Measurements from ENCODE around the gene TMEM61. TPM values are rescaled to one million over a fixed set of nuclear protein-coding genes. Genes with fewer than 3 reads are reported as not detected.
"Not testable (repeated sequence)": the region's sequence is repeated elsewhere in the genome, so short reads cannot be mapped to it uniquely, and the experiment has no call there.

TMEM61 gene
- total RNA-seq, 1 donor from 2014 or later: 1.6 TPM

GRCh38 chr1:54953846-54954245 is 26.6 kb upstream of the TMEM61 start:
- no peaks in the 10 kb centered on the region for H3K27me3 ChIP-seq (ENCODE audit: control insufficient read depth, insufficient read depth, low read length)
- H3K36me3 ChIP-seq (ENCODE audit: control insufficient read depth, insufficient read depth, low read length): no peaks in the 10 kb centered on the region
- TF ChIP-seq, protein P1, sequence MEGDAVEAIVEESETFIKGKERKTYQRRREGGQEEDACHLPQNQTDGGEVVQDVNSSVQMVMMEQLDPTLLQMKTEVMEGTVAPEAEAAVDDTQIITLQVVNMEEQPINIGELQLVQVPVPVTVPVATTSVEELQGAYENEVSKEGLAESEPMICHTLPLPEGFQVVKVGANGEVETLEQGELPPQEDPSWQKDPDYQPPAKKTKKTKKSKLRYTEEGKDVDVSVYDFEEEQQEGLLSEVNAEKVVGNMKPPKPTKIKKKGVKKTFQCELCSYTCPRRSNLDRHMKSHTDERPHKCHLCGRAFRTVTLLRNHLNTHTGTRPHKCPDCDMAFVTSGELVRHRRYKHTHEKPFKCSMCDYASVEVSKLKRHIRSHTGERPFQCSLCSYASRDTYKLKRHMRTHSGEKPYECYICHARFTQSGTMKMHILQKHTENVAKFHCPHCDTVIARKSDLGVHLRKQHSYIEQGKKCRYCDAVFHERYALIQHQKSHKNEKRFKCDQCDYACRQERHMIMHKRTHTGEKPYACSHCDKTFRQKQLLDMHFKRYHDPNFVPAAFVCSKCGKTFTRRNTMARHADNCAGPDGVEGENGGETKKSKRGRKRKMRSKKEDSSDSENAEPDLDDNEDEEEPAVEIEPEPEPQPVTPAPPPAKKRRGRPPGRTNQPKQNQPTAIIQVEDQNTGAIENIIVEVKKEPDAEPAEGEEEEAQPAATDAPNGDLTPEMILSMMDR (IDR thresholded peaks at IDR 0.05; ENCODE audit: insufficient read depth, low read length, poor library complexity, severe bottlenecking): no peak
- DNase-seq (ENCODE audit: low read depth): no peak
- H3K4me3 ChIP-seq (ENCODE audit: low read depth, low read length): no peak overlapping the region

DNA sequence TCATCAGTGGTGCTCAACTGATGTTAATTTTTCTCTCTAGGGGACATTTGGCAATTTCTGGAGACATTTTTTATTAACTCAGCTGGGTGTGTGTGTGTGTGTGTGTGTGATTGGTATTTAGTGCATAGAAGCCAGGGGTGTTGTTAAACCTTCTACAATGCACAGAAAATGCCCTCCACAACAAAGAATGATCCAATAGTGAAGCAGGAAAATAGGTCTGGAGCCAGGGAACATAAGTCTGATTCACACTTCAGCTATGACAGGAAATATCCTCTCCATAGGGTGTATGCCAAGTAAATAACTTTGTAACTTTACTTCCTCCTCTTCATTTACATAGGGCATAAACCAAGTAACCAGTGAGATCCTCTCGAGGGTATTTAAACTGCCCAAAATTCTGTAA is 25.1 kb upstream of the TMEM61 start:
- Histone ChIP-seq H3K27me3 (ENCODE audit: control insufficient read depth, insufficient read depth, low read length) (no peaks in the 10 kb centered on the region), H3K4me3 (ENCODE audit: low read depth, low read length) (no peak overlapping the region), H3K36me3 (ENCODE audit: control insufficient read depth, insufficient read depth, low read length) (no peaks in the 10 kb centered on the region)
- no peak for DNase-seq (ENCODE audit: low read depth)
- TF ChIP-seq, protein P1 (IDR thresholded peaks at IDR 0.05; ENCODE audit: insufficient read depth, low read length, poor library complexity, severe bottlenecking): no peak

- no peak for DNase-seq (ENCODE audit: low read depth)
- Histone ChIP-seq H3K27me3 (ENCODE audit: control insufficient read depth, insufficient read depth, low read length) (no peaks in the 10 kb centered on the region), H3K4me3 (ENCODE audit: low read depth, low read length) (no peak overlapping the region), H3K36me3 (ENCODE audit: control insufficient read depth, insufficient read depth, low read length) (no peaks in the 10 kb centered on the region)
- TF ChIP-seq, protein P1 (IDR thresholded peaks at IDR 0.05; ENCODE audit: insufficient read depth, low read length, poor library complexity, severe bottlenecking): no peak
Observed at GRCh38 chr1:54956726-54957125, 23.7 kb upstream of the TMEM61 start.

- no peaks in the 10 kb centered on the region for H3K36me3 ChIP-seq (ENCODE audit: control insufficient read depth, insufficient read depth, low read length)
- H3K27me3 ChIP-seq (ENCODE audit: control insufficient read depth, insufficient read depth, low read length): no peaks in the 10 kb centered on the region
- H3K4me3 ChIP-seq (ENCODE audit: low read depth, low read length): no peak overlapping the region
- TF ChIP-seq, protein P1 (IDR thresholded peaks at IDR 0.05; ENCODE audit: insufficient read depth, low read length, poor library complexity, severe bottlenecking): no peak
- no peak for DNase-seq (ENCODE audit: low read depth)
Observed at GRCh38 chr1:54959241-54959640, 21.2 kb upstream of the TMEM61 start.

DNA sequence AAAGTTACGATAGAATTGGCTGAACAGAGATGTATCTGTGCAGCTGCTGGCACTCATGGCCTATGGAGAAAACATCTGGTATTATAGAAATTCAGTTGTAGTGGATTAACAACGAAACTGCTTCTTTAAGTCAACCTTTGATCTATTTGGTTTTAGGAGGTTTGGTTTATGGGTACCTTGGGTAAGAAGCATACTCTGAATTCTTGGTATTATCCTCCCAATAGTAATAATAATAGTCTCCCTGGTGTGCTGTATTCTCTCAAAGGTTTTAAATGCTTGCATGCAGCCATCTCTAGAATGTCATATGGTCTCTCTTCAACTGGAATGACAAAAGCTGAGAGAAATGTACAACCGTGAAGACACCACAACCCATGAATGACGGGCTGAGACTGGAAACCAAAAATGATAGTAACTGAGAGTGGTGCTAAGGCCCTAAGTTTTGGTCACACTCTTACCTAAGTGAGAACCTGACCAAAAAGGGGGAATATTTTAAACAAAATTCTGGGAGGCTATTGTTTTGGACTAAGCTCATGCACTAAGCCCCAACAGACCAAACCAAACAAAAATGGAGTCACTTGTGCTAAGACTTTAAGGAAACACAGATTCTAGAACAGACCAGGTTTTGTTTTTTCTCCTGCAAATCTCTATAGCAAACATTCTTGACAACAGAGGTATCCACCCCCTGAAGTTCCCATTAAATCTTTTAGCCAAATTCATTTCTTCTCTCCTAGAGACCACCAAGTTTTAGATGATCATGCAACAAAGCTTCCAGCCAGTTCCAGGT is 17.6 kb upstream of the TMEM61 start:
- Histone ChIP-seq H3K36me3 (ENCODE audit: control insufficient read depth, insufficient read depth, low read length) (no peaks in the 10 kb centered on the region), H3K27me3 (ENCODE audit: control insufficient read depth, insufficient read depth, low read length) (no peaks in the 10 kb centered on the region), H3K4me3 (ENCODE audit: low read depth, low read length) (no peak overlapping the region)
- TF ChIP-seq, protein P1 (IDR thresholded peaks at IDR 0.05; ENCODE audit: insufficient read depth, low read length, poor library complexity, severe bottlenecking): no peak
- DNase-seq (ENCODE audit: low read depth): no peak

DNA sequence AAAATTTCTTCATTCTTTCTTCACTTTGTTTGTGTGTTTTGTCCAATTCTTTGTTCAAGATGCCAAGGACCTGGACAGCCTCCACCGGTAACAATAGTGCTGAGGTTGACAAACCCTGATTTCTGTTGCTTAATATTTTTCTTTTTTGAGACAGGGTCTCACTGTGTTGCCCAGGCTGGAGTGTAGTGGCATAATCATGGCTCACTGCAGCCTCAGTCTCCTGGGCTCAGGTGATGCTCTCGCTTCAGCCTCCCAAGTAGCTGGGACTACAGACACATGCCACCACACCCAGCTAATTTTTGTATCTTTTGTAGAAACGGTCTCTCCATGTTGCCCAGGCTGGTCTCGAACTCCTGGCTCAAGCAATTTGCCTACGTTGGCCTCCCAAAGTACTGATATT is 16.6 kb upstream of the TMEM61 start:
- H3K27me3 ChIP-seq (ENCODE audit: control insufficient read depth, insufficient read depth, low read length); DNase-seq (ENCODE audit: low read depth); H3K4me3 ChIP-seq (ENCODE audit: low read depth, low read length); H3K36me3 ChIP-seq (ENCODE audit: control insufficient read depth, insufficient read depth, low read length): not testable (repeated sequence)
